Mesenchymal stem cell (in vitro differentiated cells and primary cell): ENCODE results near the gene OPA1.
"Not testable (repeated sequence)": the region's sequence is repeated elsewhere in the genome, so short reads cannot be mapped to it uniquely, and the experiment has no call there.

Experiments used
- DNase-seq: peaks from one replicate; pipeline ENCODE4 v3.0.0-alpha.2; 2013
- H2AFZ ChIP-seq: one replicate; pipeline ENCODE4 v1.6.1; 2013; ENCODE audit warnings: low read depth, mild to moderate bottlenecking, control low read depth, inconsistent platforms, low read length, moderate library complexity
- H2AK5ac ChIP-seq: 2 replicates; pipeline ENCODE4 v1.6.1; 2013; ENCODE audit warnings: low read length, moderate library complexity, mild to moderate bottlenecking, inconsistent platforms; ENCODE audit not compliant: severe bottlenecking
- H2BK120ac ChIP-seq: one replicate; pipeline ENCODE4 v1.6.1; 2013; ENCODE audit warnings: low read depth, mild to moderate bottlenecking, inconsistent platforms, low read length, moderate library complexity
- H2BK12ac ChIP-seq, 2 experiments: one replicate each; pipeline ENCODE4 v1.6.1; 2013; ENCODE audit warnings: inconsistent platforms in 2 of 2, low read length in 2 of 2, mild to moderate bottlenecking in 2 of 2, moderate library complexity in 2 of 2, control low read depth in 1 of 2
- H2BK15ac ChIP-seq: one replicate; pipeline ENCODE4 v1.6.1; 2013; ENCODE audit warnings: mild to moderate bottlenecking, low read depth, inconsistent platforms; ENCODE audit not compliant: poor library complexity, severe bottlenecking
- H2BK5ac ChIP-seq: 2 replicates; pipeline ENCODE4 v1.6.1; 2013; ENCODE audit warnings: low read depth, mild to moderate bottlenecking, low read length, control low read depth, inconsistent platforms; ENCODE audit not compliant: poor library complexity, severe bottlenecking
- H3K14ac ChIP-seq, 2 experiments: one replicate each; pipeline ENCODE4 v1.6.1; 2013; ENCODE audit warnings: inconsistent platforms in 2 of 2, low read length in 2 of 2, control low read depth in 1 of 2, mild to moderate bottlenecking in 1 of 2, moderate library complexity in 1 of 2
- H3K18ac ChIP-seq, 2 experiments: one replicate each; pipeline ENCODE4 v1.6.1; 2013; ENCODE audit warnings: inconsistent platforms in 2 of 2, low read length in 2 of 2, control low read depth in 1 of 2, low read depth in 1 of 2, mild to moderate bottlenecking in 1 of 2
- H3K23ac ChIP-seq, 2 experiments: one replicate each; pipeline ENCODE4 v1.6.1; 2013; ENCODE audit warnings: inconsistent platforms in 2 of 2, low read length in 2 of 2, mild to moderate bottlenecking in 2 of 2, moderate library complexity in 2 of 2, control low read depth in 1 of 2
- H3K27ac ChIP-seq: 2 replicates; pipeline ENCODE4 v1.5.1; 2013; ENCODE audit warnings: mild to moderate bottlenecking, moderate library complexity, low read length, control low read depth, inconsistent platforms; ENCODE audit not compliant: poor library complexity, severe bottlenecking
- H3K27me3 ChIP-seq, 2 experiments: 2 replicates each; pipeline versions ENCODE4 v1.6.1 to v1.7.0; 2013; ENCODE audit warnings: low read length in 2 of 2, mild to moderate bottlenecking in 2 of 2, moderate library complexity in 2 of 2, control low read depth in 1 of 2, inconsistent platforms in 1 of 2; ENCODE audit not compliant: control insufficient read depth in 1 of 2, insufficient read depth in 1 of 2
- H3K36me3 ChIP-seq, 2 experiments: 2 replicates each; pipeline versions ENCODE4 v1.6.1 to v1.7.0; 2013; ENCODE audit warnings: low read length in 2 of 2, control low read depth in 1 of 2, inconsistent platforms in 1 of 2, low read depth in 1 of 2, mild to moderate bottlenecking in 1 of 2; ENCODE audit not compliant: insufficient read depth in 2 of 2, control insufficient read depth in 1 of 2
- H3K4ac ChIP-seq, 2 experiments: one replicate each; pipeline ENCODE4 v1.6.1; 2013; ENCODE audit warnings: inconsistent platforms in 2 of 2, low read length in 2 of 2, mild to moderate bottlenecking in 2 of 2, moderate library complexity in 2 of 2, control low read depth in 1 of 2, low read depth in 1 of 2
- H3K4me1 ChIP-seq: 2 replicates; pipeline ENCODE4 v1.6.1; 2013; ENCODE audit warnings: low read depth, low read length, control low read depth; ENCODE audit not compliant: control insufficient read depth, insufficient read depth
- H3K4me2 ChIP-seq: 2 replicates; pipeline ENCODE4 v1.6.1; 2013; ENCODE audit warnings: low read length, mild to moderate bottlenecking, inconsistent platforms; ENCODE audit not compliant: poor library complexity, severe bottlenecking
- H3K4me3 ChIP-seq, 2 experiments: 2 replicates each; pipeline versions ENCODE4 v1.5.1 to v1.7.0; 2013; ENCODE audit warnings: low read length in 2 of 2, mild to moderate bottlenecking in 2 of 2, control low read depth in 1 of 2, low read depth in 1 of 2; ENCODE audit not compliant: insufficient read depth in 1 of 2
- H3K79me1 ChIP-seq: replicated peaks from 2 replicates; pipeline ENCODE4 v1.6.1; 2013; ENCODE audit warnings: mild to moderate bottlenecking, control low read depth, low read length, inconsistent platforms; ENCODE audit not compliant: poor library complexity, severe bottlenecking
- H3K9ac ChIP-seq: 2 replicates; pipeline ENCODE4 v1.7.0; 2013; ENCODE audit warnings: mild to moderate bottlenecking, low read length, moderate library complexity
- H3K9me3 ChIP-seq: 2 replicates; pipeline ENCODE4 v1.7.0; 2013; ENCODE audit warnings: mild to moderate bottlenecking, low read length; ENCODE audit not compliant: control insufficient read depth
- H4K8ac ChIP-seq: one replicate; pipeline ENCODE4 v1.6.1; 2013; ENCODE audit warnings: inconsistent platforms, mild to moderate bottlenecking, low read length, moderate library complexity
- H4K91ac ChIP-seq: one replicate; pipeline ENCODE4 v1.6.1; 2013; ENCODE audit warnings: mild to moderate bottlenecking, low read length, inconsistent platforms
- WGBS: methylation state at CpG from one replicate; pipeline ENCODE4 v1.1.7; 2013; ENCODE audit warnings: mixed read lengths; 5-methylcytosine and 5-hydroxymethylcytosine counted together

The OPA1 gene

GRCh38 chr3:193605876-193606275 is 12.9 kb downstream of the OPA1 start:
- Histone ChIP-seq H4K91ac (no peak overlapping the region), H3K9ac (no peak overlapping the region), H2BK15ac (no peak overlapping the region), H3K4me1 (no peaks in the 10 kb centered on the region), H2BK5ac (no peak overlapping the region), H3K27ac (no peak overlapping the region), H3K36me3 (peaks cover 0 to 4% of the 10 kb centered on the region in 2 experiments), H3K27me3 (no peaks in the 10 kb centered on the region), H2AK5ac (no peak overlapping the region), H3K14ac (no peak overlapping the region), H3K23ac (no peak overlapping the region), H4K8ac (no peak overlapping the region), H3K79me1 (peaks cover 11% of the 10 kb centered on the region), H3K9me3 (no peaks in the 10 kb centered on the region), H2BK12ac (no peak overlapping the region), H3K4me2 (no peak overlapping the region), H2AFZ (no peak overlapping the region), H2BK120ac (no peak overlapping the region), H3K18ac (no peak overlapping the region), H3K4ac (no peak overlapping the region), H3K4me3 (no peak overlapping the region)
- 57% methylated on average over 2 of the region's 2 CpGs for WGBS
- DNase-seq = peak; percentile 77

- H3K36me3 ChIP-seq, H3K4ac ChIP-seq, H2AFZ ChIP-seq, H3K27me3 ChIP-seq, H3K4me2 ChIP-seq, H3K23ac ChIP-seq, DNase-seq, H3K4me3 ChIP-seq, H2BK15ac ChIP-seq, H3K9ac ChIP-seq, H2BK120ac ChIP-seq, H3K9me3 ChIP-seq, H2BK12ac ChIP-seq, H2AK5ac ChIP-seq, H2BK5ac ChIP-seq, H3K14ac ChIP-seq, H3K79me1 ChIP-seq, H3K27ac ChIP-seq, H3K4me1 ChIP-seq, H4K8ac ChIP-seq, H3K18ac ChIP-seq, H4K91ac ChIP-seq: not testable (repeated sequence)
These were observed 13.9 kb downstream of the OPA1 start for GRCh38 chr3:193606892-193607291.

DNA sequence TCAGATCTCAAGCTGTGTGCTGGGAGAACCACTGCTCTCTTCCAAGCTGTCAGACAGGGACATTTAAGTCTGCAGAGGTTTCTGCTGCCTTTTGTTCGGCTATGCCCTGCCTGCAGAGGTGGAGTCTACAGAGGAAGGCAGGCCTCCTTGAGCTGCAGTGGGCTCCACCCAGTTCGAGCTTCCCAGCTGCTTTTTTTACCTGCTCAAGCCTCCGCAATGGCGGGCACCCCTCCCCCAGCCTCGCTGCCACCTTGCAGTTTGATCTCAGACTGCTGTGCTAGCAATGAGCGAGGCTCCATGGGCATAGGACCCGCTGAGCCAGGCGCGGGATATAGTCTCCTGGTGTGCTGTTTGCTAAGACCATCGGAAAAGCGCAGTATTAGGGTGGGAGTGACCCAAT is 17.5 kb downstream of the OPA1 start:
- 97% methylated on average over 11 of the region's 11 CpGs for WGBS

GRCh38 chr3:193614430-193614829 is 21.4 kb downstream of the OPA1 start:
- no peak overlapping the region for H2BK120ac ChIP-seq
- DNase-seq = no peak
- H3K4ac ChIP-seq = no peak overlapping the region
- H2BK15ac ChIP-seq = no peak overlapping the region
- H4K8ac ChIP-seq = no peak overlapping the region
- peaks cover 0 to 48% of the 10 kb centered on the region in 2 experiments for H3K36me3 ChIP-seq
- no peak overlapping the region for H2AFZ ChIP-seq
- H3K23ac ChIP-seq = no peak overlapping the region
- no peak overlapping the region for H2AK5ac ChIP-seq
- H3K9me3 ChIP-seq = no peaks in the 10 kb centered on the region
- no peak overlapping the region for H2BK5ac ChIP-seq
- H3K18ac ChIP-seq = no peak overlapping the region
- no peak overlapping the region for H3K27ac ChIP-seq
- WGBS = 91% methylated on average over 1 of the region's 2 CpGs
- H3K4me2 ChIP-seq = no peak overlapping the region
- no peaks in the 10 kb centered on the region for H3K27me3 ChIP-seq
- no peak overlapping the region for H2BK12ac ChIP-seq
- H4K91ac ChIP-seq = no peak overlapping the region
- H3K79me1 ChIP-seq = peaks cover 14% of the 10 kb centered on the region
- H3K4me3 ChIP-seq = no peak overlapping the region
- no peak overlapping the region for H3K14ac ChIP-seq
- H3K4me1 ChIP-seq = no peaks in the 10 kb centered on the region
- H3K9ac ChIP-seq = no peak overlapping the region

More for the DNA sequence above, 17.5 kb downstream of the OPA1 start:
- not testable (repeated sequence) for H3K4me3 ChIP-seq, H3K14ac ChIP-seq, H4K91ac ChIP-seq, H3K4me2 ChIP-seq, H2BK120ac ChIP-seq, H3K9me3 ChIP-seq, H2BK12ac ChIP-seq, DNase-seq, H3K23ac ChIP-seq, H2BK15ac ChIP-seq, H3K27ac ChIP-seq, H3K4me1 ChIP-seq, H3K27me3 ChIP-seq, H3K18ac ChIP-seq, H2BK5ac ChIP-seq, H3K9ac ChIP-seq, H3K4ac ChIP-seq, H2AFZ ChIP-seq, H4K8ac ChIP-seq, H3K79me1 ChIP-seq, H2AK5ac ChIP-seq
- peaks cover 0 to 12% of the 10 kb centered on the region in 2 experiments for H3K36me3 ChIP-seq
